Heart right ventricle (tissue), 16 donors: ENCODE data around the gene INSM1. TPM values are rescaled to one million over a fixed set of nuclear protein-coding genes. Genes with fewer than 3 reads are reported as not detected.

Experiments used
- ATAC-seq, 8 donors: fragments of 200-7000 bp; cut with Tn5 transposase; one replicate each; pipeline ENCODE4 v1.9.1; 2020; ENCODE audit warnings: mild to moderate bottlenecking in 8 of 8, moderate library complexity in 8 of 8, moderate number of reproducible peaks in 1 of 8
- DNase-seq, 2 donors: peaks; one replicate each; pipeline ENCODE4 v3.0.0-alpha.2; 2020
- H3K27ac ChIP-seq, 10 donors: fragments of 200-600 bp; sonication (generic) in 2 of 10; one replicate each; pipeline versions ENCODE4 v1.5.0 to v1.8.0; 2020 to 2022; ENCODE audit warnings: mild to moderate bottlenecking in 3 of 10
- H3K27me3 ChIP-seq, 7 donors: fragments of 200-600 bp; one replicate each; pipeline ENCODE4 v1.8.0; 2021 to 2022; ENCODE audit warnings: mild to moderate bottlenecking in 2 of 7
- H3K36me3 ChIP-seq, 9 donors: fragments of 200-600 bp; sonication (generic) in 1 of 9; one replicate each; pipeline versions ENCODE4 v1.5.0 to v1.8.0; 2020 to 2022; ENCODE audit warnings: mild to moderate bottlenecking in 2 of 9
- H3K4me1 ChIP-seq, 9 donors: fragments of 200-600 bp; sonication (generic) in 1 of 9; one replicate each; pipeline versions ENCODE4 v1.5.0 to v1.8.0; 2020 to 2022; ENCODE audit warnings: mild to moderate bottlenecking in 4 of 9
- H3K4me3 ChIP-seq, 10 donors: fragments of 200-600 bp; sonication (generic) in 2 of 10; one replicate each; pipeline versions ENCODE4 v1.5.0 to v1.8.0; 2020 to 2022; ENCODE audit warnings: mild to moderate bottlenecking in 7 of 10, moderate library complexity in 2 of 10
- H3K9me3 ChIP-seq, 11 donors: fragments of 200-600 bp in 10 of 11; sonication (generic) in 2 of 11; one replicate each; pipeline versions ENCODE4 v1.5.0 to v1.8.0; 2013 to 2022; ENCODE audit warnings: mild to moderate bottlenecking in 2 of 11, control low read depth in 1 of 11, moderate library complexity in 1 of 11
- CTCF ChIP-seq, 9 donors: fragments of 200-600 bp; sonication (generic) in 2 of 9; IDR thresholded peaks; one replicate each; pipeline versions ENCODE4 v1.5.0 to v1.8.0; 2021 to 2022; ENCODE audit warnings: antibody characterized with exemption in 9 of 9, mild to moderate bottlenecking in 5 of 9, moderate library complexity in 1 of 9
- WGBS, 2 donors: extraction: QIAGEN DNeasy Blood & Tissue Kit; methylation state at CpG; one replicate each; pipeline ENCODE4 v1.1.7; 2013; ENCODE audit warnings: inconsistent platforms in 1 of 2; 5-methylcytosine and 5-hydroxymethylcytosine counted together
- intact Hi-C, 10 donors: fragments of 100-400 bp; cut with DNase I; formaldehyde crosslinking; loops; one replicate each; pipeline versions ENCODE4 v1.11.1 to v1.14.2; 2022
- polyA plus RNA-seq, 2 donors: library from polyadenylated mRNA; stranded (reverse); fragments of 200-250 nt; gene quantifications; one replicate each; pipeline ENCODE4 v1.2.3, GENCODE V29; 2013
- total RNA-seq, 10 donors: library from RNA; stranded (reverse); fragmentation: NEBNext Ultra II Directional in 3 of 10; extraction: Animal tissue kit (Norgen Biotek cat#: 25700) in 3 of 10; gene quantifications; one replicate each; pipeline versions ENCODE4 v1.2.1 to v1.2.4, GENCODE V29; 2021 to 2023
- donor health status: Arrhythmogenic right ventricular cardiomyopathy.
- donor health status: ischemic (EF 13 %, LVEDD 7.1; RV severe dilation, severe dysfunction).
- donor health status: healthy with polysubstance abuse.
- donor health status: DM: no; HTN: yes; CAD: no.
- donor health status: DM: no; HTN: no; CAD: no.
- donor health status: ischemic (EF 25% LVEDD 6.9; RV normal size, moderate dysfunction).
- donor health status: ischemic (EF 25% LVEDD 5.7; RV mildly dilated, moderate dysfunction).
- donor health status: healthy.
- donor health status: DM: yes; HTN: yes; CAD: no.
- donor health status: Ischemic cardiomyopathy.
- donor health status: ischemic (EF 35%, LVEDD 5.7; RV mildly dilated, moderate dysfunction).
- donor health status: nonischemic (EF 11% LVEDD 7.7; RV severe dilation, severe dysfunction).
- donor health status: DM: yes; HTN: yes; CAD: no.
- donor health status: PGD.
- donor health status: ischemic (EF 29% LVEDD 5.4; RV normal size, mild dysfunction).
- donor health status: nonischemic (EF 23%, LVEDD 6.1; RV moderate dilation, normal function).

Gene INSM1
- total and polyA plus RNA-seq, 12 donors = 0.01 to 0.09 (median 0.07) TPM; not detected in 9

GRCh38 chr20:20412750-20413149 lies 44.8 kb downstream of the INSM1 start:
- Histone ChIP-seq H3K9me3 (no peaks in the 10 kb centered on the region), H3K27ac (no peak overlapping the region), H3K36me3 (peaks cover 0 to 39% (median 0%) of the 10 kb centered on the region in 9 donors), H3K4me1 (peaks cover 0 to 33% (median 18%) of the 10 kb centered on the region in 9 donors), H3K4me3 (no peak overlapping the region), H3K27me3 (no peaks in the 10 kb centered on the region)
- DNase-seq (no peak), ATAC-seq (no peak)
- WGBS, 2 donors = 71 to 79% methylated on average over 9 of the region's 9 CpGs
- no peak for TF ChIP-seq CTCF (IDR thresholded peaks at IDR 0.05)
- intact Hi-C loops = loop anchor here in 1 of 10 donors (5.0 kb wide), 1 partner anchor 55 kb away; no protein-coding TSS in a partner anchor

GRCh38 chr20:20413810-20414281 lies 45.9 kb downstream of the INSM1 start:
- peaks cover 0 to 35% (median 0%) of the 10 kb centered on the region in 9 donors for H3K36me3 ChIP-seq
- no peak for TF ChIP-seq CTCF (IDR thresholded peaks at IDR 0.05)
- no peak overlapping the region for H3K27ac ChIP-seq
- H3K4me1 ChIP-seq = peaks cover 0 to 22% (median 9%) of the 10 kb centered on the region in 9 donors
- no peak for ATAC-seq
- H3K9me3 ChIP-seq = no peaks in the 10 kb centered on the region
- no peaks in the 10 kb centered on the region for H3K27me3 ChIP-seq
- DNase-seq = no peak
- WGBS, 2 donors = 91 to 92% methylated on average over 21 of the region's 21 CpGs
- intact Hi-C loops = loop anchor here in 1 of 10 donors (5.0 kb wide), 1 partner anchor 53 kb away; no protein-coding TSS in a partner anchor
- H3K4me3 ChIP-seq = no peak overlapping the region

- Histone ChIP-seq H3K4me3 (no peak overlapping the region), H3K27me3 (no peaks in the 10 kb centered on the region), H3K27ac (no peak overlapping the region), H3K9me3 (no peaks in the 10 kb centered on the region), H3K36me3 (peaks cover 0 to 26% (median 0%) of the 10 kb centered on the region in 9 donors), H3K4me1 (peaks cover 0 to 24% (median 9%) of the 10 kb centered on the region in 9 donors)
- ATAC-seq = no peak
- no peak for TF ChIP-seq CTCF (IDR thresholded peaks at IDR 0.05)
- no peak for DNase-seq
- intact Hi-C loops = loop anchor here in 1 of 10 donors (5.0 kb wide), 1 partner anchor 53 kb away; no protein-coding TSS in a partner anchor
- 83 to 84% methylated on average over 5 of the region's 5 CpGs for WGBS, 2 donors
These were observed 46.8 kb downstream of the INSM1 start for GRCh38 chr20:20414640-20415220.

DNA sequence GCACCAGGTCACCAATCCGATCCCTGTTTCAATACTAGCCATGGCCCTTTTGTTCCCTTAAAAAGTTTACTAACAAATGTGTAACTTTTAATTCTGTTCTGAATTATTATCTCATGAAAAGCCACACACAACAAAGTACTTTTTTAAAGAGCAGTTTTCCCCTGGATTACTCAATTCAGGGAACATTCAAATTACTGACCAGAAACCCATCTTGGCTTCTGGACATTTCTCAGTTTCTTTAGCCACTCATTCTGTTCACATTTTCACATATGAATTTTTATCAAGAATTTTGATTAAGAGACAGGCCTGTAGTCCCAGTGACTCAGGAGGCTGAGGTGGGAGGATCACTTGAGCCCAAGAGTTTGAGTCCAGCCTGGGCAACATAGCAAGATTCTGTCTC lies 47.4 kb downstream of the INSM1 start:
- no peak for TF ChIP-seq CTCF (IDR thresholded peaks at IDR 0.05)
- peaks cover 0 to 26% (median 8%) of the 10 kb centered on the region in 9 donors for H3K4me1 ChIP-seq
- 92% methylated on average over 1 of the region's 1 CpG for whole genome bisulfite sequencing, 2 donors
- DNase-seq (no peak), ATAC-seq (no peak)
- peaks cover 0 to 23% (median 0%) of the 10 kb centered on the region in 9 donors for H3K36me3 ChIP-seq
- H3K27ac ChIP-seq = no peak overlapping the region
- no peaks in the 10 kb centered on the region for H3K9me3 ChIP-seq
- H3K4me3 ChIP-seq = no peak overlapping the region
- intact Hi-C loops = no loop called here
- H3K27me3 ChIP-seq = no peaks in the 10 kb centered on the region
